HepG2 (cell line): ENCODE measurements around the gene CTXN1. TPM values are rescaled to one million over a fixed set of nuclear protein-coding genes. Genes with fewer than 3 reads are reported as not detected.
A peak's percentile ranks its signal among the peaks of the same experiment; 100 is the strongest.

Source experiments
- ATAC-seq: fragments of 200-7000 bp; cut with Tn5 transposase; 3 replicates; pipeline ENCODE4 v1.9.1; 2020; ENCODE audit warnings: mild to moderate bottlenecking, moderate library complexity
- BruUV-seq: library from RNA; stranded (reverse); fragments of 400-500 nt; replicated peaks from 2 replicates; lab custom pipeline; 2021; lab: Mats Ljungman, UMichigan
- CTCF ChIA-PET: fragments of 300-600 bp; formaldehyde crosslinking; extraction: SDS; loops from one replicate; lab custom pipeline; 2021; ENCODE audit warnings: low total read pairs, inconsistent platforms, low intra/inter-chr PET ratio; lab: Yijun Ruan, JAX
- POLR2A ChIA-PET: fragments of 350-600 bp; sonication (Branson Sonifier 250); formaldehyde crosslinking; loops from one replicate; lab custom pipeline; 2020; ENCODE audit warnings: antibody characterized with exemption, inconsistent platforms; lab: Yijun Ruan, JAX
- DNase-seq: peaks from one replicate; pipeline ENCODE4 v3.0.0-alpha.2; 2015; ENCODE audit warnings: low spot score
- FAIRE-seq: peaks from 3 replicates; lab custom pipeline; 2011; peaks lifted over from hg19 to GRCh38; lab: Jason Lieb, UNC
- H2AFZ ChIP-seq: one replicate; pipeline ENCODE4 v1.6.1; 2011; ENCODE audit warnings: low read length, inconsistent platforms
- H3K27ac ChIP-seq: fragments of 300-600 bp; 3 replicates; pipeline ENCODE4 v1.8.0; 2011; ENCODE audit warnings: mixed run types, mild to moderate bottlenecking, mixed read lengths, low read length, inconsistent platforms; ENCODE audit not compliant: insufficient read depth; ENCODE audit errors: extremely low read length
- H3K27me3 ChIP-seq, 2 experiments: fragments of 200-600 bp in 1 of 2; 2 replicates in 1 of 2; 3 replicates in 1 of 2; pipeline versions ENCODE4 v1.6.0 to v1.8.0; 2011; ENCODE audit warnings: low read length in 2 of 2, mild to moderate bottlenecking in 2 of 2, moderate library complexity in 2 of 2, inconsistent platforms in 1 of 2; ENCODE audit not compliant: insufficient read depth in 2 of 2, control insufficient read depth in 1 of 2
- H3K36me3 ChIP-seq, 2 experiments: fragments of 200-600 bp in 1 of 2; replicated peaks in 1 of 2; 2 replicates in 1 of 2; 3 replicates in 1 of 2; pipeline versions ENCODE4 v1.5.1 to v1.8.0; 2011; ENCODE audit warnings: low read length in 2 of 2, inconsistent platforms in 1 of 2; ENCODE audit not compliant: insufficient read depth in 2 of 2, control insufficient read depth in 1 of 2
- H3K4me1 ChIP-seq: 2 replicates; pipeline ENCODE4 v1.5.1; 2012; ENCODE audit warnings: low read length, inconsistent platforms; ENCODE audit not compliant: insufficient read depth
- H3K4me2 ChIP-seq: 2 replicates; pipeline ENCODE4 v1.6.0; 2011; ENCODE audit warnings: low read depth, low read length, inconsistent platforms
- H3K4me3 ChIP-seq, 3 experiments: fragments of 200-600 bp in 1 of 3; sonication (generic), shearing (Covaris generic) in 1 of 3; replicated peaks in 1 of 3; 2 replicates each; pipeline ENCODE4 v1.5.1; 2011 to 2016; ENCODE audit warnings: low read length in 3 of 3, inconsistent platforms in 2 of 3, low read depth in 2 of 3, mild to moderate bottlenecking in 2 of 3, control low read depth in 1 of 3, mixed read lengths in 1 of 3; ENCODE audit not compliant: insufficient read depth in 1 of 3
- H3K79me2 ChIP-seq: one replicate; pipeline ENCODE4 v1.6.1; 2011; ENCODE audit warnings: low read length, inconsistent platforms; ENCODE audit not compliant: insufficient read depth
- H3K9ac ChIP-seq: 2 replicates; pipeline ENCODE4 v1.6.0; 2011; ENCODE audit warnings: mild to moderate bottlenecking, low read depth, low read length, inconsistent platforms; ENCODE audit not compliant: insufficient read depth
- H3K9me3 ChIP-seq: 2 replicates; pipeline ENCODE4 v1.5.1; 2012; ENCODE audit warnings: mild to moderate bottlenecking, low read length
- H4K20me1 ChIP-seq: 2 replicates; pipeline ENCODE4 v1.6.0; 2011; ENCODE audit warnings: inconsistent platforms, mild to moderate bottlenecking, low read length, moderate library complexity; ENCODE audit not compliant: insufficient read depth
- AGO2 ChIP-seq: fragments of 200-400 bp; formaldehyde crosslinking; optimal IDR thresholded peaks from 2 replicates; pipeline ENCODE3; 2017; ENCODE audit warnings: mild to moderate bottlenecking, low read depth, low read length, moderate library complexity
- NFYC ChIP-seq: IDR thresholded peaks from 2 replicates; pipeline ENCODE4 v1.6.1; 2016; ENCODE audit warnings: missing genetic modification reagents, missing compliant biosample characterization
- WGBS: methylation state at CpG from one replicate; pipeline ENCODE4 v1.1.6; 2017; ENCODE audit warnings: low lambda C conversion rate; 5-methylcytosine and 5-hydroxymethylcytosine counted together
- in situ Hi-C: cut with HindIII; loops from 2 replicates; pipeline ENCODE4 v1.10.0; 2017; ENCODE audit warnings: low pct_unique_long_range_greater_than_20kb; ENCODE audit not compliant: extremely low pct_ligation_motif_present
- intact Hi-C: fragments of 100-400 bp; cut with micrococcal nuclease; formaldehyde crosslinking; loops from one replicate; pipeline ENCODE4 v1.10.0; 2022; ENCODE audit not compliant: unreplicated experiment
- polyA plus RNA-seq, 8 experiments: library from polyadenylated mRNA; depleted of rRNA in 3 of 8; stranded (reverse) in 7 of 8; unstranded in 1 of 8; fragments of >200 nt; fragmentation: Illumina TruSeq in 4 of 8; extraction: Trizol in 4 of 8; gene quantifications; 2 replicates each; pipeline versions ENCODE4 v1.2.1 to v1.2.3, GENCODE V29; 2011 to 2016; ENCODE audit warnings: low read depth in 4 of 8, missing spikeins in 1 of 8, mixed read lengths in 1 of 8; ENCODE audit not compliant: insufficient read depth in 1 of 8
- total RNA-seq, 5 experiments: library from RNA; depleted of rRNA; stranded (reverse); fragments of >200 nt; fragmentation: Illumina TruSeq; extraction: Trizol; gene quantifications; 2 replicates each; pipeline ENCODE4 v1.2.3, GENCODE V29; 2016; ENCODE audit warnings: low read depth in 1 of 5
- TF ChIP-seq, protein P1 (sequence below): sonication (generic); formaldehyde crosslinking; IDR thresholded peaks from 2 replicates; pipeline ENCODE4 v1.5.1; 2020; ENCODE audit warnings: missing genetic modification reagents, mild to moderate bottlenecking, borderline replicate concordance
- TF ChIP-seq, protein P2 (sequence below): IDR thresholded peaks from 2 replicates; pipeline ENCODE4 v1.6.1; 2016; ENCODE audit warnings: missing compliant biosample characterization, missing genetic modification reagents, borderline replicate concordance

CTXN1 gene
- total and polyA plus RNA-seq, 2 of the 13 experiments (the other 11 are each of a cell fraction or from before 2014, with no cell fraction given) = 0.11 TPM; not detected in 1

DNA sequence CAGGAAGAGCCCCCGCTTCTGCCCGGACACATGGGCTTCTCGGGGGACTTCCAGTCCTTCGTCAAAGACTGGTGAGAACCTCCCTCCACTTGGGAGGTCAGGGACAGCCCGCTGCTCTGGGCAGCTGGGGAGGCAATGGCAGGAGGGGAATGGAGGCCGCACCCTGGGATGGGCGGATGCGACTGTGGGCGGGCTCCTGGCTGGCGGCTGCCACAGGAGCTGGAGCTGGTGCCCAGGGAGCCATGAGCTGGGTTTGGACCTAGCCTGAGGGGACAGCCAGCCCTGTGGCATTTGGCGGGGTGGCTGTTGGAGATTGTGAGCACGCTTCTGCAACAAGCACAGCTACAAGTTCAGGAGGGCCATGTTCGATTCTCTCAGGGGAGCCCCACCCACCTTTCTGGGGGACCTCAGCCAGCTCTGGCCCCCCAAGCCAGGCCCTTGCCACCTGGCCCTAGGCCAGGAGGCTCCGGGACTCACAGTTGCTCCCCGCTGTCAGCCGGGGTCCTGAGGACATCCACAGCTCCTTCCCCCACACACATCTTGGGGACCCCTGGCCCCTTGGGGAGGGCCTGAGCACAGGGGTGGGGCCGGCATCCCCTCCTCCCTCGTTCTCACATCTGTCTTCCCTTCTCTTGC is 14.3 kb downstream of the CTXN1 start:
- FAIRE-seq = no peak
- ATAC-seq = no peak
- TF ChIP-seq NFYC (no peak), AGO2 (peak; percentile 61)
- TF ChIP-seq, protein P1, sequence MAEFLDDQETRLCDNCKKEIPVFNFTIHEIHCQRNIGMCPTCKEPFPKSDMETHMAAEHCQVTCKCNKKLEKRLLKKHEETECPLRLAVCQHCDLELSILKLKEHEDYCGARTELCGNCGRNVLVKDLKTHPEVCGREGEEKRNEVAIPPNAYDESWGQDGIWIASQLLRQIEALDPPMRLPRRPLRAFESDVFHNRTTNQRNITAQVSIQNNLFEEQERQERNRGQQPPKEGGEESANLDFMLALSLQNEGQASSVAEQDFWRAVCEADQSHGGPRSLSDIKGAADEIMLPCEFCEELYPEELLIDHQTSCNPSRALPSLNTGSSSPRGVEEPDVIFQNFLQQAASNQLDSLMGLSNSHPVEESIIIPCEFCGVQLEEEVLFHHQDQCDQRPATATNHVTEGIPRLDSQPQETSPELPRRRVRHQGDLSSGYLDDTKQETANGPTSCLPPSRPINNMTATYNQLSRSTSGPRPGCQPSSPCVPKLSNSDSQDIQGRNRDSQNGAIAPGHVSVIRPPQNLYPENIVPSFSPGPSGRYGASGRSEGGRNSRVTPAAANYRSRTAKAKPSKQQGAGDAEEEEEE (CRISPR knock-in tag) = no peak
- TF ChIP-seq, protein P2, sequence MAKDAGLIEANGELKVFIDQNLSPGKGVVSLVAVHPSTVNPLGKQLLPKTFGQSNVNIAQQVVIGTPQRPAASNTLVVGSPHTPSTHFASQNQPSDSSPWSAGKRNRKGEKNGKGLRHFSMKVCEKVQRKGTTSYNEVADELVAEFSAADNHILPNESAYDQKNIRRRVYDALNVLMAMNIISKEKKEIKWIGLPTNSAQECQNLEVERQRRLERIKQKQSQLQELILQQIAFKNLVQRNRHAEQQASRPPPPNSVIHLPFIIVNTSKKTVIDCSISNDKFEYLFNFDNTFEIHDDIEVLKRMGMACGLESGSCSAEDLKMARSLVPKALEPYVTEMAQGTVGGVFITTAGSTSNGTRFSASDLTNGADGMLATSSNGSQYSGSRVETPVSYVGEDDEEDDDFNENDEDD (CRISPR knock-in tag) = no peak
- BruUV-seq = no TSS peak
- DNase-seq = no peak
- H3K79me2 ChIP-seq = peaks cover 2% of the 10 kb centered on the region
- H3K9me3 ChIP-seq = no peaks in the 10 kb centered on the region
- no peak overlapping the region for H2AFZ ChIP-seq
- peaks cover 11% of the 10 kb centered on the region for H3K4me1 ChIP-seq
- WGBS = 96% methylated on average over 7 of the region's 18 CpGs
- ChIA-PET CTCF (no interaction called here), POLR2A (interaction anchor here (1.9 to 2.6 kb wide), 2 partner anchors 8 to 9 kb away, joined by 6 to 8 read pairs; partner anchors contain the start of genes MAP2K7 and SNAPC2)
- H4K20me1 ChIP-seq = peaks cover 3% of the 10 kb centered on the region; the same call in 1 of the 2 replicates
- intact Hi-C loops = no loop called here
- H3K9ac ChIP-seq = no peak overlapping the region
- in situ Hi-C loops = no loop called here
- H3K36me3 ChIP-seq = peaks cover 4 to 20% of the 10 kb centered on the region in 2 experiments; a peak in 3 of 5 replicates
- no peak overlapping the region for H3K27ac ChIP-seq
- no peak overlapping the region for H3K4me3 ChIP-seq
- no peaks in the 10 kb centered on the region for H3K27me3 ChIP-seq
- no peak overlapping the region for H3K4me2 ChIP-seq
